ENCODE results near the gene MRPL11. TPM values are rescaled to one million over a fixed set of nuclear protein-coding genes. Genes with fewer than 3 reads are reported as not detected.

The MRPL11 gene
- total RNA-seq, 1 experiment from 2014 or later, result 97.9 TPM

DNA sequence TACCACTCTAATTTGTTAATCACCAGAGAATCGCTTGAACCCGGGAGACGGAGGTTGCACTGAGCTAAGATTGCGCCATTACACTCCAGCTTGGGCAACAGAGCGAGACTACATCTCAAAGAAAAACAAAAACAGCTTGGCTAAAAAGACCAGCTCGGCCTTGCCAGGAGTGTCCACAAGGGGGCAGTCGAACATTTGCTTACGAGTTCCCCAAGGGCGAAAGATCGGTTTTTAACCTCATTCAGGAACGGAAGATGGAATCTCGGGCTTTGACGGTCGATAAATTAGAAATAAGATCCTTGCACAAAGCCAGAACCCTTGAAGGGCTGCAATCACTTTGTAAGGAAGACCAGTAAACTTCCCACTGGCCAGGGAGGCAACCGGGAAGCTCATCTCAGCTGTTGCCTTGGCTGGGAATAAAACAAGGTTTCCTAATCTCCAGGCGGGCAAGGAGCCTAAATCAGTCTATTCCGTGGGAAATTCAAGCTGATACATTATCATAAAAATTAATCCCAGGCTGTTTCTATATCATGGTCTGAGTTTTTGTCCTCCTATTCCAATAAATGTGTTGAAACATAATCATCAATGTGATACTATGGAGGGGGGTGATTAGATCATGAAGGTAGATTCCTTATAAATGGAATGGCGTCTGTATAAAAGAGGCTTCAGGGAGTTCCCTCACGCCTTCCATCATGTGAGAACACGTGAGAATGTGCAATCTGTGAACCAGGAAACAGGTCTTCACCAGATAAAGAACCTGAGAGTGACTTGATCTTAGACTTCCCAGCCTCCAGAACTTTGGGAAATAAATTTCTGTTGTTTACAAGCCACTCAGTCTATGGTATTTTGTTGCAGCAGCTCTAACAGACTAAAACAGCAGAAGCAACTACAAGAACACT, 52.2 kb downstream of the MRPL11 start:
- H3K27me3 ChIP-seq (replicated peaks; ENCODE audit: insufficient read depth, low read depth, low read length, poor library complexity), result no peaks in the 10 kb centered on the region
- POLR2A ChIA-PET (ENCODE audit: low non-redundant PET), result interaction anchor here (0.6 to 0.7 kb wide), 2 partner anchors 14 to 24 kb away, joined by 3 read pairs; no protein-coding TSS in a partner anchor
- intact Hi-C loops (cut with micrococcal nuclease; ENCODE audit: unreplicated experiment), result loop anchor here (5.0 kb wide), 2 partner anchors 51 to 74 kb away; partner anchors contain the start of gene MRPL11
- no TSS peak for BruUV-seq (replicated peaks)
- CTCF ChIA-PET, result interaction anchor here (0.6 to 1.6 kb wide), 19 partner anchors 13 to 292 kb away, joined by 3 to 16 read pairs (median 4); partner anchors contain the start of genes B4GAT1, DPP3, MRPL11 and NPAS4
- H3K36me3 ChIP-seq (ENCODE audit: insufficient read depth, low read length, poor library complexity, severe bottlenecking), result no peaks in the 10 kb centered on the region
- DNase-seq (ENCODE audit: low spot score), result peak; percentile 93
- TF ChIP-seq, protein P1, sequence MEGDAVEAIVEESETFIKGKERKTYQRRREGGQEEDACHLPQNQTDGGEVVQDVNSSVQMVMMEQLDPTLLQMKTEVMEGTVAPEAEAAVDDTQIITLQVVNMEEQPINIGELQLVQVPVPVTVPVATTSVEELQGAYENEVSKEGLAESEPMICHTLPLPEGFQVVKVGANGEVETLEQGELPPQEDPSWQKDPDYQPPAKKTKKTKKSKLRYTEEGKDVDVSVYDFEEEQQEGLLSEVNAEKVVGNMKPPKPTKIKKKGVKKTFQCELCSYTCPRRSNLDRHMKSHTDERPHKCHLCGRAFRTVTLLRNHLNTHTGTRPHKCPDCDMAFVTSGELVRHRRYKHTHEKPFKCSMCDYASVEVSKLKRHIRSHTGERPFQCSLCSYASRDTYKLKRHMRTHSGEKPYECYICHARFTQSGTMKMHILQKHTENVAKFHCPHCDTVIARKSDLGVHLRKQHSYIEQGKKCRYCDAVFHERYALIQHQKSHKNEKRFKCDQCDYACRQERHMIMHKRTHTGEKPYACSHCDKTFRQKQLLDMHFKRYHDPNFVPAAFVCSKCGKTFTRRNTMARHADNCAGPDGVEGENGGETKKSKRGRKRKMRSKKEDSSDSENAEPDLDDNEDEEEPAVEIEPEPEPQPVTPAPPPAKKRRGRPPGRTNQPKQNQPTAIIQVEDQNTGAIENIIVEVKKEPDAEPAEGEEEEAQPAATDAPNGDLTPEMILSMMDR (conservative IDR thresholded peaks at IDR 0.05; ENCODE audit: low read depth, low read length), result peak; percentile 99
- no peak for TF ChIP-seq EZH2 (IDR thresholded peaks at IDR 0.05; ENCODE audit: borderline replicate concordance, low read depth, low read length, poor library complexity, severe bottlenecking)
- peaks cover 2% of the 10 kb centered on the region for H3K4me1 ChIP-seq (ENCODE audit: insufficient read depth, low read length, poor library complexity, severe bottlenecking)
- H3K9me3 ChIP-seq (ENCODE audit: low read depth, low read length, poor library complexity, severe bottlenecking), result no peaks in the 10 kb centered on the region
- H3K4me3 ChIP-seq (ENCODE audit: low read depth, low read length, poor library complexity, severe bottlenecking), result peak overlapping the region; percentile 26
- H3K27ac ChIP-seq (ENCODE audit: low read depth, low read length, poor library complexity, severe bottlenecking), result no peak overlapping the region

Other genes starting within 250 kb of the MRPL11 start
- 94.3 and 97.4 TPM in 2 replicates for gene KLC2, start 181.1 kb downstream of the MRPL11 start, total RNA-seq (2021)
- 171 and 186 TPM in 2 replicates for gene RAB1B, start 170.2 kb downstream of the MRPL11 start, total RNA-seq (2021)
- gene CNIH2, start 160.7 kb downstream of the MRPL11 start, total RNA-seq (2021), result 11.6 and 13.7 TPM in 2 replicates
- gene YIF1A, start 149.7 kb downstream of the MRPL11 start, total RNA-seq (2021), result 125 and 128 TPM in 2 replicates
- gene TMEM151A, start 147.0 kb downstream of the MRPL11 start, total RNA-seq (2021), result 1.5 and 1.7 TPM in 2 replicates
- gene CD248, start 121.8 kb downstream of the MRPL11 start, total RNA-seq (2021), result 97.8 and 111 TPM in 2 replicates
- 4.9 and 6.4 TPM in 2 replicates for gene RIN1, start 102.4 kb downstream of the MRPL11 start, total RNA-seq (2021)
- gene BRMS1, start 93.7 kb downstream of the MRPL11 start, total RNA-seq (2021), result 76.8 and 93.5 TPM in 2 replicates
- 47.1 and 53.6 TPM in 2 replicates for gene B4GAT1, start 91.2 kb downstream of the MRPL11 start, total RNA-seq (2021)
- 60.4 and 62.4 TPM in 2 replicates for gene SLC29A2, start 67.1 kb downstream of the MRPL11 start, total RNA-seq (2021)
- gene NPAS4, start 17.8 kb downstream of the MRPL11 start, total RNA-seq (2021), result not detected in 2 replicates
- 15.4 and 18.5 TPM in 2 replicates for gene PELI3, start 28.1 kb upstream of the MRPL11 start, total RNA-seq (2021)
- 83.3 and 93.3 TPM in 2 replicates for gene DPP3, start 41.6 kb upstream of the MRPL11 start, total RNA-seq (2021)
- 40.5 and 48.4 TPM in 2 replicates for gene BBS1, start 71.8 kb upstream of the MRPL11 start, total RNA-seq (2021)
- 9.7 and 12.2 TPM in 2 replicates for gene ZDHHC24, start 107.2 kb upstream of the MRPL11 start, total RNA-seq (2021)
- not detected in 2 replicates for gene ACTN3, start 108.1 kb upstream of the MRPL11 start, total RNA-seq (2021)
- 3.7 and 6.9 TPM in 2 replicates for gene CTSF, start 129.8 kb upstream of the MRPL11 start, total RNA-seq (2021)
- gene CCDC87, start 154.2 kb upstream of the MRPL11 start, total RNA-seq (2021), result 0.90 and 1.1 TPM in 2 replicates
- gene CCS, start 154.3 kb upstream of the MRPL11 start, total RNA-seq (2021), result 43.8 and 56.8 TPM in 2 replicates
- 152 and 162 TPM in 2 replicates for gene RBM14, start 177.8 kb upstream of the MRPL11 start, total RNA-seq (2021)
- 238 and 245 TPM in 2 replicates for gene RBM4, start 199.9 kb upstream of the MRPL11 start, total RNA-seq (2021)
- 35.0 and 40.5 TPM in 2 replicates for gene RBM4B, start 239.0 kb upstream of the MRPL11 start, total RNA-seq (2021)